Endothelial cell of umbilical vein (primary cell): ENCODE measurements around the gene ACTBL2. TPM values are rescaled to one million over a fixed set of nuclear protein-coding genes. Genes with fewer than 3 reads are reported as not detected.

Experiments used
- BruUV-seq: library from RNA; stranded (reverse); fragments of 400-500 nt; replicated peaks from 2 replicates; lab custom pipeline; 2021; lab: Mats Ljungman, UMichigan
- CTCF ChIA-PET: fragments of 300-600, 350-600 bp; sonication (Branson Sonifier 250); formaldehyde crosslinking; loops from one replicate; lab custom pipeline; 2021; ENCODE audit warnings: antibody characterized with exemption, inconsistent platforms; lab: Charles Lee
- POLR2A ChIA-PET: fragments of 300-600, 350-600 bp; sonication (Branson Sonifier 250); formaldehyde crosslinking; loops from one replicate; lab custom pipeline; 2021; ENCODE audit warnings: antibody characterized with exemption, inconsistent platforms; lab: Charles Lee
- DNase-seq: peaks from one replicate; pipeline ENCODE4 v3.0.0-alpha.2; 2011; ENCODE audit warnings: low read depth, low spot score
- FAIRE-seq: peaks from 2 replicates; lab custom pipeline; 2011; peaks lifted over from hg19 to GRCh38; lab: Jason Lieb, UNC
- H2AFZ ChIP-seq: 2 replicates; pipeline ENCODE4 v1.6.0; 2012; ENCODE audit warnings: low read depth, low read length, control low read depth, inconsistent platforms
- H3K27ac ChIP-seq: 2 replicates; pipeline ENCODE4 v1.5.1; 2011; ENCODE audit warnings: low read depth, mild to moderate bottlenecking, control low read depth, low read length, moderate library complexity; ENCODE audit not compliant: insufficient read depth
- H3K27me3 ChIP-seq, 2 experiments: 2 replicates each; pipeline versions ENCODE4 v1.6.0 to v1.6.1; 2011; ENCODE audit warnings: low read length in 2 of 2, mixed read lengths in 1 of 2; ENCODE audit not compliant: control insufficient read depth in 2 of 2, insufficient read depth in 2 of 2
- H3K36me3 ChIP-seq, 2 experiments: 2 replicates in 1 of 2; 3 replicates in 1 of 2; pipeline ENCODE4 v1.5.1; 2011; ENCODE audit warnings: low read length in 2 of 2, mild to moderate bottlenecking in 1 of 2, moderate library complexity in 1 of 2; ENCODE audit not compliant: control insufficient read depth in 2 of 2, insufficient read depth in 2 of 2; ENCODE audit errors: extremely low read depth in 1 of 2
- H3K4me1 ChIP-seq: 3 replicates; pipeline ENCODE4 v1.5.1; 2011; ENCODE audit warnings: mild to moderate bottlenecking, low read length; ENCODE audit not compliant: control insufficient read depth, insufficient read depth; ENCODE audit errors: extremely low read depth
- H3K4me2 ChIP-seq: 2 replicates; pipeline ENCODE4 v1.6.1; 2011; ENCODE audit warnings: low read length, control low read depth, mixed read lengths; ENCODE audit not compliant: insufficient read depth
- H3K4me3 ChIP-seq, 3 experiments: fragments of 200-600 bp in 1 of 3; sonication (generic), shearing (Covaris generic) in 1 of 3; replicated peaks in 1 of 3; 2 replicates each; pipeline ENCODE4 v1.5.1; 2011 to 2016; ENCODE audit warnings: control low read depth in 3 of 3, low read length in 3 of 3, mild to moderate bottlenecking in 2 of 3, inconsistent platforms in 1 of 3, low read depth in 1 of 3, moderate library complexity in 1 of 3; ENCODE audit not compliant: insufficient read depth in 1 of 3
- H3K79me2 ChIP-seq: 2 replicates; pipeline ENCODE4 v1.6.0; 2012; ENCODE audit warnings: low read length, inconsistent platforms; ENCODE audit not compliant: control insufficient read depth, insufficient read depth
- H3K9ac ChIP-seq: replicated peaks from 2 replicates; pipeline ENCODE3; 2011; ENCODE audit warnings: low read length, control low read depth; ENCODE audit not compliant: insufficient read depth; ENCODE audit errors: extremely low read depth
- H3K9me1 ChIP-seq: replicated peaks from 3 replicates; pipeline ENCODE4 v1.6.0; 2011; ENCODE audit warnings: mild to moderate bottlenecking, low read length; ENCODE audit not compliant: control insufficient read depth, insufficient read depth; ENCODE audit errors: extremely low read depth
- H3K9me3 ChIP-seq: replicated peaks from 2 replicates; pipeline ENCODE4 v1.5.1; 2012; ENCODE audit warnings: low read length, inconsistent platforms; ENCODE audit not compliant: control insufficient read depth, insufficient read depth
- H4K20me1 ChIP-seq: replicated peaks from 2 replicates; pipeline ENCODE3; 2011; ENCODE audit warnings: mild to moderate bottlenecking, low read length; ENCODE audit not compliant: control insufficient read depth, insufficient read depth; ENCODE audit errors: extremely low read depth
- EZH2 ChIP-seq: IDR thresholded peaks from 2 replicates; pipeline ENCODE4 v1.6.1; 2012; ENCODE audit warnings: borderline replicate concordance, low read depth, mild to moderate bottlenecking, moderate library complexity, low read length, inconsistent platforms; ENCODE audit not compliant: severe bottlenecking
- FOS ChIP-seq: IDR thresholded peaks from 2 replicates; pipeline ENCODE4 v1.6.1; 2011; ENCODE audit warnings: mild to moderate bottlenecking, low read length, moderate library complexity, borderline replicate concordance; ENCODE audit not compliant: insufficient read depth
- GATA2 ChIP-seq: IDR thresholded peaks from 2 replicates; pipeline ENCODE4 v1.7.0; 2011; ENCODE audit warnings: low read depth, mild to moderate bottlenecking, moderate library complexity, mixed read lengths, low read length; ENCODE audit not compliant: insufficient read length, insufficient read depth
- JUN ChIP-seq: IDR thresholded peaks from 2 replicates; pipeline ENCODE4 v1.6.1; 2011; ENCODE audit warnings: borderline replicate concordance, low read depth; ENCODE audit not compliant: insufficient read length, insufficient read depth
- POLR2A ChIP-seq: IDR thresholded peaks from 2 replicates; pipeline ENCODE4 v1.6.1; 2012; ENCODE audit warnings: low read depth, mild to moderate bottlenecking, control low read depth, low read length
- POLR2AphosphoS5 ChIP-seq: IDR thresholded peaks from 2 replicates; pipeline ENCODE4 v1.6.1; 2012; ENCODE audit warnings: low read depth, mild to moderate bottlenecking, control low read depth, low read length, moderate library complexity; ENCODE audit not compliant: insufficient read depth
- dilution Hi-C: fragments of 300-500 bp; cut with MboI; formaldehyde crosslinking; loops from one replicate; pipeline ENCODE4 v1.15.0; 2019; ENCODE audit warnings: low sequenced_read_pairs; ENCODE audit not compliant: extremely low pct_ligation_motif_present
- intact Hi-C: fragments of 100-400 bp; cut with micrococcal nuclease; formaldehyde crosslinking; loops from one replicate; pipeline ENCODE4 v1.10.0; 2022
- polyA plus RNA-seq, 4 experiments: library from polyadenylated mRNA; depleted of rRNA in 3 of 4; stranded (reverse) in 3 of 4; unstranded in 1 of 4; fragments of >200 nt; gene quantifications; 2 replicates each; pipeline versions ENCODE4 v1.2.1 to v1.2.3, GENCODE V29; 2011 to 2012; ENCODE audit warnings: missing spikeins in 1 of 4
- total RNA-seq: library from RNA; stranded (reverse); gene quantifications from 2 replicates; pipeline ENCODE4 v1.2.3, GENCODE V29; 2021

ACTBL2 gene
- total and polyA plus RNA-seq, 2 donors (not counting 3 experiments of a cell fraction or from before 2014, with no cell fraction given), result 0.08 TPM; not detected in 1

DNA sequence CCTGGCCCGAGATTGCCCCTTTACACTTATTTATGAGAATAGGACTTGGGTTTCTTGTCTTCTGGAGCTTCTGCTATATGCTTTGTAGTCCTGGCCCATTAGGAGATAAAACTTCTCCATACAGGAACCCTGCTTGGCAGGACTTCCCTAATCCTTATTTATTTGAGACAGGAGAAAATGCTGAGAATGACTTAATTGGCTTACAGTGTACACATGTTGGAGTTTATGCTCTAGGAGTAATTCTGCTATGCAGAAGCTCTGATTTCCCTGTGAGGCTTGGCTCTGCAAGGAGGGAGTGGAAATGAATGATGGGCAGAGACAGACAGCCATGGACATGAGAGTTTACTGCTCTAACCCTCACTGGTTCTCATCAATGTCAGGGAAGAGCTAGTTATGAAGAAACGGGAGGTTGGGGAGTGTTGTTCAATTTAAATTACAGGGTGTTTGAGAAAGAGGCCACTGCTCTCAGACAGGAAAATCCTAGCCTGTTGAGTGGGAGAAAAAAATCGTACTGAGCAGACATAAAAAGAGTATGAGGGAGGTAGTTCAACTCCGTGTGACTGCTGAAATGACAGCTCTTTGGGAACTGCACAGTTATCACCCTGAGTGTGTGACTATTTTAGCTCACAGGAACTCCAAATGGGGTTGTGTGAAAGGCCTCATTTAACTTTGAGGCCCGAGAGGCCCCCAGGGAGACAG, 37.5 kb downstream of the ACTBL2 start:
- Histone ChIP-seq H3K79me2 (no peaks in the 10 kb centered on the region), H4K20me1 (no peaks in the 10 kb centered on the region), H3K36me3 (no peaks in the 10 kb centered on the region), H3K27ac (no peak overlapping the region), H3K4me1 (peaks cover 26% of the 10 kb centered on the region), H2AFZ (no peak overlapping the region), H3K9me1 (no peaks in the 10 kb centered on the region), H3K4me2 (no peak overlapping the region), H3K9me3 (no peaks in the 10 kb centered on the region), H3K9ac (no peak overlapping the region), H3K4me3 (no peak overlapping the region), H3K27me3 (no peaks in the 10 kb centered on the region)
- ChIA-PET CTCF (no interaction called here), POLR2A (no interaction called here)
- TF ChIP-seq EZH2 (no peak), GATA2 (no peak), POLR2A (no peak), JUN (no peak), POLR2AphosphoS5 (no peak)
- BruUV-seq, result no TSS peak
- dilution Hi-C loops (no loop called here), intact Hi-C loops (no loop called here)
- FAIRE-seq (no peak), DNase-seq (no peak)

DNA sequence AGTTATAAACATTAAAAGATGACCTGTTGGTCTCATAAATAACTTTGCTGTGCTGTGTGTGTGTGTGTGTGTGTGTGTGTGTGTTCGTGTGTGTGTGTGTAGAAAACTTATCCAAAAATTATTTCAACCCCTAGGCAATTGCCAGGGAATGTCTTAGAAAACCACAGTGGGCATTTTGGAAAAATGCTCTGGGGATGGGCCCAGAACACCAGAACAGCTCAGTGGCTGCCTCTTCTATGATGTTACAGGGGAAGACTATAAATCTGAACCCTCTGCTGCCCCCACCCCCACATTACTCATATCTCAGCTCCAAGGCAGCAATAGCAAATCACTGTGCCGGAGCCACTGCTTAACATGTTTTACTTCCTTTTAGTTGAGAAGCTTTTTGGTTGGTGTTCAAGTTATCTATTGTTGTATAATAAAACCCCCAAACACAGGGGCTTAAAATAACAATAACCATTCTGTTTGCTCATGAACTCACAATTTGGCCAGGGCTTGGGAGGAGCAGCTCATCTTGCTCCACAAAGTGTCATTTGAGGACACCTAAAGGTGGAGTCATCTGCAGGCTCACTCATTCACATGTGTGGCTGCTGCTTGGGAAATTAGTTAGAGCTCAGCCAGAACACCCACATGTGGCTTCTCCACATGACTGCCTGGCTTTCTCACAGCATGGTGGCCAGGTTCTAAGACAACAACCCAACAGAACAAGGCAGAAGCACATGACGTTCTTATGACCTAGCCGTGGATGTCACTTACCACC, 40.4 kb downstream of the ACTBL2 start:
- peak overlapping the region; percentile 39 for H3K9ac ChIP-seq
- BruUV-seq, result no TSS peak
- intact Hi-C loops, result no loop called here

More for the DNA sequence above, 40.4 kb downstream of the ACTBL2 start:
- H4K20me1 ChIP-seq, result no peaks in the 10 kb centered on the region
- peak overlapping the region; percentile 57 for H3K4me2 ChIP-seq
- H3K79me2 ChIP-seq, result no peaks in the 10 kb centered on the region
- CTCF ChIA-PET, result interaction anchor here (0.7 to 2.1 kb wide), 14 partner anchors 9 to 1021 kb away, joined by 3 to 18 read pairs (median 4); no protein-coding TSS in a partner anchor
- H2AFZ ChIP-seq, result peak overlapping the region; percentile 26
- H3K4me1 ChIP-seq, result peaks cover 55% of the 10 kb centered on the region
- POLR2A ChIA-PET, result interaction anchor here (0.7 kb wide), 1 partner anchor 1560 kb away, joined by 5 read pairs; no protein-coding TSS in a partner anchor
- TF ChIP-seq FOS (peak; percentile 19), POLR2AphosphoS5 (no peak)
- FAIRE-seq (no peak), DNase-seq (peak; percentile 73)
- no peak overlapping the region for H3K4me3 ChIP-seq
- H3K36me3 ChIP-seq, result no peaks in the 10 kb centered on the region
- no peaks in the 10 kb centered on the region for H3K27me3 ChIP-seq
- peak overlapping the region; percentile 83 for H3K27ac ChIP-seq
- H3K9me3 ChIP-seq, result no peaks in the 10 kb centered on the region
- dilution Hi-C loops, result no loop called here
- no peaks in the 10 kb centered on the region for H3K9me1 ChIP-seq
